Mesendoderm (in vitro differentiated cells): ENCODE results near the gene TMEM182.
A peak's percentile ranks its signal among the peaks of the same experiment; 100 is the strongest.

Experiments
- DNase-seq: peaks from one replicate; pipeline ENCODE4 v3.0.0; 2013
- H2AK5ac ChIP-seq: 2 replicates; pipeline ENCODE4 v1.6.1; 2013; ENCODE audit warnings: low read length, inconsistent platforms
- H2BK120ac ChIP-seq: 2 replicates; pipeline ENCODE4 v1.6.1; 2013; ENCODE audit warnings: low read depth, mild to moderate bottlenecking, low read length, moderate library complexity, mixed read lengths
- H2BK15ac ChIP-seq: replicated peaks from 2 replicates; pipeline ENCODE4 v1.6.1; 2013; ENCODE audit warnings: low read depth, mild to moderate bottlenecking, moderate library complexity
- H2BK5ac ChIP-seq: 2 replicates; pipeline ENCODE4 v1.6.1; 2013; ENCODE audit warnings: low read length, inconsistent platforms
- H3K18ac ChIP-seq: 2 replicates; pipeline ENCODE4 v1.6.1; 2013; ENCODE audit warnings: mild to moderate bottlenecking, low read length, mixed read lengths
- H3K23ac ChIP-seq: one replicate; pipeline ENCODE4 v1.6.1; 2013; ENCODE audit warnings: low read length
- H3K27ac ChIP-seq: 2 replicates; pipeline ENCODE4 v1.5.1; 2013; ENCODE audit warnings: low read depth, mild to moderate bottlenecking, inconsistent platforms, low read length, moderate library complexity
- H3K27me3 ChIP-seq: 2 replicates; pipeline ENCODE4 v1.6.1; 2013; ENCODE audit warnings: low read length, control low read depth, mild to moderate bottlenecking, inconsistent platforms; ENCODE audit not compliant: insufficient read depth, poor library complexity
- H3K36me3 ChIP-seq: 2 replicates; pipeline ENCODE4 v1.6.1; 2013; ENCODE audit warnings: low read length, inconsistent platforms; ENCODE audit not compliant: control insufficient read depth, insufficient read depth
- H3K4ac ChIP-seq: one replicate; pipeline ENCODE4 v1.6.1; 2013; ENCODE audit warnings: low read depth, mild to moderate bottlenecking, low read length, moderate library complexity
- H3K4me1 ChIP-seq: 2 replicates; pipeline ENCODE4 v1.6.1; 2013; ENCODE audit warnings: low read depth, low read length, inconsistent platforms; ENCODE audit not compliant: control insufficient read depth
- H3K4me2 ChIP-seq: 2 replicates; pipeline ENCODE4 v1.6.1; 2013; ENCODE audit warnings: low read length
- H3K4me3 ChIP-seq: 2 replicates; pipeline ENCODE4 v1.5.1; 2013; ENCODE audit warnings: mild to moderate bottlenecking, low read length
- H3K56ac ChIP-seq: one replicate; pipeline ENCODE4 v1.6.1; 2013; ENCODE audit warnings: low read length
- H3K79me1 ChIP-seq: 2 replicates; pipeline ENCODE4 v1.6.1; 2013; ENCODE audit warnings: low read length, inconsistent platforms
- H3K79me2 ChIP-seq: 2 replicates; pipeline ENCODE4 v1.6.1; 2013; ENCODE audit warnings: mild to moderate bottlenecking, low read length; ENCODE audit not compliant: control insufficient read depth, insufficient read depth
- H3K9ac ChIP-seq: 2 replicates; pipeline ENCODE4 v1.6.1; 2013; ENCODE audit warnings: low read length, inconsistent platforms
- H4K5ac ChIP-seq: one replicate; pipeline ENCODE4 v1.6.1; 2013; ENCODE audit warnings: low read length
- H4K8ac ChIP-seq: one replicate; pipeline ENCODE4 v1.6.1; 2013; ENCODE audit warnings: low read depth, mild to moderate bottlenecking, control low read depth, low read length, moderate library complexity
- WGBS: extraction: QIAGEN DNeasy Blood & Tissue Kit; methylation state at CpG from one replicate; pipeline ENCODE4 v1.1.7; 2013; ENCODE audit warnings: low lambda C conversion rate, missing lambda C conversion rate; ENCODE audit not compliant: insufficient coverage; ENCODE audit errors: extremely low coverage; 5-methylcytosine and 5-hydroxymethylcytosine counted together

The TMEM182 gene

DNA sequence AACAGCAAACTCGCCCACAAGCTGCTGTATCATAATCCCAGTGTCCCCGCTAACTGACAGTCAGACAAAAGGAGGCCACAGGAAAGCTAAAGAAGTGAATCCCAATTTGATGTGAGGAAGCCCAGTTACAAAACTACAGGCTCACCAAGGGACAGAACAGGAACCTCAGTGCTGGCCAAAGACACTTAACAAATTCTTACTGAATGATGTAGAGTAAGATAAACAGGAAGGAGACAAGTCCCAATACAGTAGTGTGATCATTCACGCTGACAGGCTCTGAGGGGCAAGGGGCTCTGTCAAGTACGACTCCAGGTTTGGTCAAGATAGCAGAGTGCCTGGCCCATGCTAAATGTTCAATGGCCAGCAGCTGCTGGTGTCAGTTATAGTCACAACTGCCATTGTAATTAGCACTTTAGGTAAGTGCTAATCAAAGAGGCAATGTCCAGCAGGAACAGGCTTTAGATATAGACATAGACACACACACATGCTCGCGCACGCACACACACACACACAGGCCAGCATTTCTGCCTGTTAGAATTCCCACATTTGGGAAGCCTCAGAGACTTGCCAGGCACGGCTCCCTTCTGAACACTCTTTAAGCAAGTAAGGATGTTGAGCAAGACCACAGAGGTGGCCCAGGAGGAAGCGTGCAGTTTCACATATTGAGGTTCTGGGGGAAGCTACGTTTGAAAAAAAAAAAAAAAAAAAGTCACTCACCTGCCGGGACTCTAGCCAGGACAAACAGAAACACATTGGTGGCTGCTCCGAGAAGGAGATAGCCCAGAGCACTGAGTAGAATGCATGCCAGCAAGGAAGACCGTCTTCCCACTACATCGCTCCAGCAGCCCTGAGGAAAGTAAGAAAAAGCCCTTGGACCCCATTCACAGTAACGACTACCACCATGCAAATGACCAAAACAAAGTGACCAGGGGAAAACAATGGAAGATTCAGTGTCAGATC lies 35.4 kb upstream of the TMEM182 start:
- Histone ChIP-seq H3K4me2 (no peak overlapping the region), H3K4me3 (no peak overlapping the region), H2AK5ac (no peak overlapping the region), H3K23ac (no peak overlapping the region), H3K56ac (no peak overlapping the region), H4K8ac (no peak overlapping the region), H3K9ac (no peak overlapping the region), H3K36me3 (no peaks in the 10 kb centered on the region), H3K79me2 (no peaks in the 10 kb centered on the region), H3K79me1 (no peaks in the 10 kb centered on the region), H4K5ac (no peak overlapping the region), H2BK5ac (no peak overlapping the region), H2BK120ac (no peak overlapping the region), H3K27ac (no peak overlapping the region), H3K18ac (no peak overlapping the region), H3K4me1 (no peaks in the 10 kb centered on the region), H3K4ac (no peak overlapping the region), H2BK15ac (no peak overlapping the region), H3K27me3 (no peaks in the 10 kb centered on the region)
- DNase-seq = no peak
- no CpG with 5 or more reads among the region's 15 CpGs for WGBS

DNA sequence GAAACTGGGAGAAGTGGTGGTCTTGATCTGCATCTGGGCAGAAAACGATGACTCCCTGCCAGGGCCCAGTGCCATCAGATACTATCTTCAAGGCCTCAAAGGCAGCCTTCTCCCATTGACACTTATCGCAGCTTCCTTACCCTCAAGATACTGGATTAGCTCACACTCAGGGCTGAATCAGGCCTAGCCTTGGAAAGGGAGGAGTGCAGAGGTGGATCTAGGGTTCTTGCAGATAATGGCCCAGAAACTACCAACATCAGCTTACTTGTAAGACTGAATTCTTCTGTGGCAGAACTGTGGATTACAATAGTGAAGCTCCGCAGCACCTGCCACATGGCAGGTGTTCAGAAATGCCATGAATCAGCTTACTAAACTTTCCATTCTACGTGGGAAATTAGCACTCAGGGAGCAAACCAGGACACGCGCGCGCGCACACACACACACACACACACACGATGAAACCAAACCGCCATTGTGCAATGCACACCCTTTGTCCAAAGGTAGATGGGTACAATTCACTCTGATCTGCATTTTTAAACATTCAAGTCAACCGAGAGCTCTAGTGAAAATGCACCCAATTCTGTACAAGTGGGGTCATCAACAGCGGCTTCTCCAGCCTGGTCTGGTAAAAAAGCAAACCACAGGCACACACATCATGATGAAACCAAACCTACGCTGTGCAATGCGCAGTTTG lies 26.3 kb upstream of the TMEM182 start:
- Histone ChIP-seq H3K79me2 (peaks cover 14% of the 10 kb centered on the region), H3K79me1 (peaks cover 8% of the 10 kb centered on the region), H2BK5ac (no peak overlapping the region), H2AK5ac (no peak overlapping the region), H3K27me3 (no peaks in the 10 kb centered on the region), H3K4me1 (peaks cover 3% of the 10 kb centered on the region), H2BK15ac (no peak overlapping the region), H3K9ac (peak overlapping the region; percentile 78), H3K4ac (no peak overlapping the region), H3K23ac (no peak overlapping the region), H4K5ac (no peak overlapping the region), H3K4me2 (peak overlapping the region; percentile 36), H3K56ac (peak overlapping the region; percentile 86), H3K27ac (no peak overlapping the region), H3K4me3 (peak overlapping the region; percentile 56), H3K36me3 (no peaks in the 10 kb centered on the region), H4K8ac (no peak overlapping the region), H2BK120ac (no peak overlapping the region), H3K18ac (no peak overlapping the region)
- peak; percentile 29 for DNase-seq
- no CpG with 5 or more reads among the region's 15 CpGs for WGBS

DNA sequence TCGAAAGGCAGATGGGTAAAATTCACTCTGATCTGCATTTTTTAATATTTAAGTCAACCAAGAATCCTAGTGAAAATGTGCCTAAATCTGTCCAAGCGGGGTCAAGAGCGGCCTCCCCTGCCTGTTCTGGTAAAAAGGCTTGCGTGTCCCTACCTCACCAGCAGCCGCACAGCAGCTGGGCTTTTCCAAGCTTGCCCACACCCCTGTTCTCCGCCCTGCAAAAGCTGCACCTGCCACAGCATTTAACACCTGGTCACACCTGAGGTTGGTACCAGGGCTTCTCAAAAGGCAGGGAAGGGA lies 25.8 kb upstream of the TMEM182 start:
- no peak overlapping the region for H2BK15ac ChIP-seq
- H3K79me2 ChIP-seq = peaks cover 14% of the 10 kb centered on the region
- H3K18ac ChIP-seq = no peak overlapping the region
- H3K9ac ChIP-seq = peak overlapping the region; percentile 78
- H4K5ac ChIP-seq = no peak overlapping the region
- H2BK5ac ChIP-seq = no peak overlapping the region
- H4K8ac ChIP-seq = peak overlapping the region; percentile 82
- no peak overlapping the region for H2AK5ac ChIP-seq
- no peaks in the 10 kb centered on the region for H3K36me3 ChIP-seq
- H3K56ac ChIP-seq = peak overlapping the region; percentile 86
- H3K4ac ChIP-seq = peak overlapping the region; percentile 6
- WGBS = no CpG with 5 or more reads among the region's 6 CpGs
- H3K23ac ChIP-seq = no peak overlapping the region
- DNase-seq = peak; percentile 41
- peak overlapping the region; percentile 36 for H3K4me2 ChIP-seq
- no peaks in the 10 kb centered on the region for H3K27me3 ChIP-seq
- peaks cover 8% of the 10 kb centered on the region for H3K79me1 ChIP-seq
- no peak overlapping the region for H2BK120ac ChIP-seq
- no peak overlapping the region for H3K27ac ChIP-seq
- peaks cover 3% of the 10 kb centered on the region for H3K4me1 ChIP-seq
- H3K4me3 ChIP-seq = peak overlapping the region; percentile 56

GRCh38 chr2:102736410-102737409 lies 25.1 kb upstream of the TMEM182 start:
- H2BK5ac ChIP-seq = no peak overlapping the region
- no peaks in the 10 kb centered on the region for H3K36me3 ChIP-seq
- H3K4me2 ChIP-seq = peak overlapping the region; percentile 36
- no peak overlapping the region for H2BK15ac ChIP-seq
- peaks cover 8% of the 10 kb centered on the region for H3K79me1 ChIP-seq
- peak overlapping the region; percentile 56 for H3K4me3 ChIP-seq
- H3K27me3 ChIP-seq = no peaks in the 10 kb centered on the region
- DNase-seq = peak; percentile 83
- H3K56ac ChIP-seq = peak overlapping the region; percentile 86
- no peak overlapping the region for H3K27ac ChIP-seq
- H3K4me1 ChIP-seq = peaks cover 3% of the 10 kb centered on the region
- H3K9ac ChIP-seq = peak overlapping the region; percentile 78
- no peak overlapping the region for H2BK120ac ChIP-seq
- peaks cover 14% of the 10 kb centered on the region for H3K79me2 ChIP-seq
- H4K8ac ChIP-seq = peak overlapping the region; percentile 82
- no CpG with 5 or more reads among the region's 52 CpGs for WGBS
- no peak overlapping the region for H3K23ac ChIP-seq
- H2AK5ac ChIP-seq = no peak overlapping the region
- H3K4ac ChIP-seq = peak overlapping the region; percentile 17
- no peak overlapping the region for H4K5ac ChIP-seq
- peak overlapping the region; percentile 77 for H3K18ac ChIP-seq

DNA sequence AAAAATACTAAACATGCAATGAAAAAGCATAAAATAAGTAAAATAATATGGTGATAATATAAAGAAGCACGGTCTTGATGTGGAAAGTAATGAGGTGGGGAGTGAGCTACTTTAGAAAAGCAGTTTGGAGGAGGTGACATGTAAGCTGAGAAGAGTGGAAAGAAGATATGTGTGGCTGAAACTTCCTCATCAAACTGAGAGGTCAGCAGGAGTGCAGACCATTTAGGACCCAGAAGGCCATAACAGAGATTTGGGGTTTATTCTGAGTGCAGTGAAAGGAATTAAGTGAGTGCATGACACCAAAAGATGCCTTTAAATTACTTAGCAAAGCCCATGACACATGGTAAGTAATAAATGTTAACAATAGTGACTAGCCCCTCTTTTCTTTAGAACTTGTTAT lies 24.4 kb upstream of the TMEM182 start:
- Histone ChIP-seq H3K4me2 (no peak overlapping the region), H3K4ac (no peak overlapping the region), H3K4me3 (no peak overlapping the region), H2BK5ac (no peak overlapping the region), H2BK15ac (no peak overlapping the region), H3K79me1 (peaks cover 8% of the 10 kb centered on the region), H3K36me3 (no peaks in the 10 kb centered on the region), H2BK120ac (no peak overlapping the region), H3K27me3 (no peaks in the 10 kb centered on the region), H3K27ac (no peak overlapping the region), H3K23ac (no peak overlapping the region), H3K4me1 (peaks cover 3% of the 10 kb centered on the region), H3K56ac (peak overlapping the region; percentile 15), H4K8ac (no peak overlapping the region), H2AK5ac (no peak overlapping the region), H3K79me2 (peaks cover 14% of the 10 kb centered on the region), H4K5ac (no peak overlapping the region), H3K18ac (no peak overlapping the region), H3K9ac (no peak overlapping the region)
- no peak for DNase-seq
- WGBS = no CpG with 5 or more reads among the region's 1 CpG
